HG02938 (cell line): ENCODE data around the gene LAMB1.

Source experiments
- ATAC-seq: cut with Tn5 transposase; IDR thresholded peaks from one replicate; pipeline ENCODE4 v1.9.1; 2021; ENCODE audit warnings: mild to moderate bottlenecking, moderate library complexity; ENCODE audit not compliant: unreplicated experiment

Gene LAMB1

GRCh38 chr7:108018668-108019067 lies 15.7 kb upstream of the LAMB1 start:
- ATAC-seq = no peak

GRCh38 chr7:108017776-108018151 lies 14.8 kb upstream of the LAMB1 start:
- no peak for ATAC-seq

- no peak for ATAC-seq
Observed at GRCh38 chr7:108016841-108017775, 14.1 kb upstream of the LAMB1 start.

GRCh38 chr7:108015740-108016139 lies 12.8 kb upstream of the LAMB1 start:
- no peak for ATAC-seq

GRCh38 chr7:108014747-108015682 lies 12.1 kb upstream of the LAMB1 start:
- no peak for ATAC-seq

- no peak for ATAC-seq
Observed at GRCh38 chr7:108014215-108014614, 11.3 kb upstream of the LAMB1 start.

- no peak for ATAC-seq
Observed at GRCh38 chr7:108012499-108013430, 9.8 kb upstream of the LAMB1 start.

- no peak for ATAC-seq
Observed at GRCh38 chr7:108010377-108010776, 7.4 kb upstream of the LAMB1 start.

GRCh38 chr7:108009873-108010272 lies 6.9 kb upstream of the LAMB1 start:
- ATAC-seq = no peak

GRCh38 chr7:108008827-108009226 lies 5.9 kb upstream of the LAMB1 start:
- no peak for ATAC-seq

GRCh38 chr7:108008240-108008639 lies 5.3 kb upstream of the LAMB1 start:
- no peak for ATAC-seq

GRCh38 chr7:108007762-108008161 lies 4.8 kb upstream of the LAMB1 start:
- ATAC-seq = no peak

GRCh38 chr7:108007261-108007660 lies 4.3 kb upstream of the LAMB1 start:
- ATAC-seq = no peak

- no peak for ATAC-seq
Observed at GRCh38 chr7:108004220-108005142, 1.5 kb upstream of the LAMB1 start.

GRCh38 chr7:108003599-108003935 lies 606 bp upstream of the LAMB1 start:
- ATAC-seq = no peak

- ATAC-seq = no peak
Observed at GRCh38 chr7:108001764-108002725, 916 bp downstream of the LAMB1 start.

GRCh38 chr7:108000875-108001763 lies 1.8 kb downstream of the LAMB1 start:
- ATAC-seq = no peak
